Panc1 (cell line): ENCODE results near the gene LDB2.

ENCODE experiments used
- SIN3A ChIP-seq: IDR thresholded peaks from 2 replicates; pipeline ENCODE4 v1.6.1; 2012; ENCODE audit warnings: low read depth, mild to moderate bottlenecking, low read length, moderate library complexity, borderline replicate concordance; ENCODE audit not compliant: insufficient read depth
- TF ChIP-seq, protein P1 (sequence below): fragments of 450-650 bp; IDR thresholded peaks from 2 replicates; pipeline ENCODE4 v1.5.1; 2017; ENCODE audit warnings: mild to moderate bottlenecking
- TF ChIP-seq, protein P2 (sequence below), 2 experiments: IDR thresholded peaks; 2 replicates each; pipeline ENCODE4 v1.6.1; 2011 to 2012; ENCODE audit warnings: low read depth in 2 of 2, control low read depth in 1 of 2, low read length in 1 of 2, mild to moderate bottlenecking in 1 of 2, moderate library complexity in 1 of 2; ENCODE audit not compliant: insufficient read depth in 1 of 2

- TF ChIP-seq, protein P1, sequence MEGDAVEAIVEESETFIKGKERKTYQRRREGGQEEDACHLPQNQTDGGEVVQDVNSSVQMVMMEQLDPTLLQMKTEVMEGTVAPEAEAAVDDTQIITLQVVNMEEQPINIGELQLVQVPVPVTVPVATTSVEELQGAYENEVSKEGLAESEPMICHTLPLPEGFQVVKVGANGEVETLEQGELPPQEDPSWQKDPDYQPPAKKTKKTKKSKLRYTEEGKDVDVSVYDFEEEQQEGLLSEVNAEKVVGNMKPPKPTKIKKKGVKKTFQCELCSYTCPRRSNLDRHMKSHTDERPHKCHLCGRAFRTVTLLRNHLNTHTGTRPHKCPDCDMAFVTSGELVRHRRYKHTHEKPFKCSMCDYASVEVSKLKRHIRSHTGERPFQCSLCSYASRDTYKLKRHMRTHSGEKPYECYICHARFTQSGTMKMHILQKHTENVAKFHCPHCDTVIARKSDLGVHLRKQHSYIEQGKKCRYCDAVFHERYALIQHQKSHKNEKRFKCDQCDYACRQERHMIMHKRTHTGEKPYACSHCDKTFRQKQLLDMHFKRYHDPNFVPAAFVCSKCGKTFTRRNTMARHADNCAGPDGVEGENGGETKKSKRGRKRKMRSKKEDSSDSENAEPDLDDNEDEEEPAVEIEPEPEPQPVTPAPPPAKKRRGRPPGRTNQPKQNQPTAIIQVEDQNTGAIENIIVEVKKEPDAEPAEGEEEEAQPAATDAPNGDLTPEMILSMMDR = no peak
- TF ChIP-seq, protein P2, sequence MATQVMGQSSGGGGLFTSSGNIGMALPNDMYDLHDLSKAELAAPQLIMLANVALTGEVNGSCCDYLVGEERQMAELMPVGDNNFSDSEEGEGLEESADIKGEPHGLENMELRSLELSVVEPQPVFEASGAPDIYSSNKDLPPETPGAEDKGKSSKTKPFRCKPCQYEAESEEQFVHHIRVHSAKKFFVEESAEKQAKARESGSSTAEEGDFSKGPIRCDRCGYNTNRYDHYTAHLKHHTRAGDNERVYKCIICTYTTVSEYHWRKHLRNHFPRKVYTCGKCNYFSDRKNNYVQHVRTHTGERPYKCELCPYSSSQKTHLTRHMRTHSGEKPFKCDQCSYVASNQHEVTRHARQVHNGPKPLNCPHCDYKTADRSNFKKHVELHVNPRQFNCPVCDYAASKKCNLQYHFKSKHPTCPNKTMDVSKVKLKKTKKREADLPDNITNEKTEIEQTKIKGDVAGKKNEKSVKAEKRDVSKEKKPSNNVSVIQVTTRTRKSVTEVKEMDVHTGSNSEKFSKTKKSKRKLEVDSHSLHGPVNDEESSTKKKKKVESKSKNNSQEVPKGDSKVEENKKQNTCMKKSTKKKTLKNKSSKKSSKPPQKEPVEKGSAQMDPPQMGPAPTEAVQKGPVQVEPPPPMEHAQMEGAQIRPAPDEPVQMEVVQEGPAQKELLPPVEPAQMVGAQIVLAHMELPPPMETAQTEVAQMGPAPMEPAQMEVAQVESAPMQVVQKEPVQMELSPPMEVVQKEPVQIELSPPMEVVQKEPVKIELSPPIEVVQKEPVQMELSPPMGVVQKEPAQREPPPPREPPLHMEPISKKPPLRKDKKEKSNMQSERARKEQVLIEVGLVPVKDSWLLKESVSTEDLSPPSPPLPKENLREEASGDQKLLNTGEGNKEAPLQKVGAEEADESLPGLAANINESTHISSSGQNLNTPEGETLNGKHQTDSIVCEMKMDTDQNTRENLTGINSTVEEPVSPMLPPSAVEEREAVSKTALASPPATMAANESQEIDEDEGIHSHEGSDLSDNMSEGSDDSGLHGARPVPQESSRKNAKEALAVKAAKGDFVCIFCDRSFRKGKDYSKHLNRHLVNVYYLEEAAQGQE (IDR thresholded peaks at IDR 0.05; ENCODE audit: insufficient read depth in 1 of 2, low read depth in 2 of 2, low read length in 1 of 2) = no peak
- TF ChIP-seq SIN3A = no peak
Measured at GRCh38 chr4:16864199-16864598, 34.2 kb downstream of the LDB2 start.
